ENCODE data around the gene FRMD5.

FRMD5 gene

GRCh38 chr15:43886558-43886957 lies 308.5 kb downstream of the FRMD5 start:
- no peak overlapping the region for H3K4me2 ChIP-seq (ENCODE audit: low read depth, low read length)
- H3K9me2 ChIP-seq (replicated peaks; ENCODE audit: insufficient read depth, low read length), result no peaks in the 10 kb centered on the region
- H2AFZ ChIP-seq (ENCODE audit: low read length), result no peak overlapping the region
- no peaks in the 10 kb centered on the region for H3K36me3 ChIP-seq (replicated peaks; ENCODE audit: insufficient read depth, low read length)
- no peaks in the 10 kb centered on the region for H3K79me2 ChIP-seq (ENCODE audit: low read length)
- no peak overlapping the region for H3K27ac ChIP-seq (ENCODE audit: low read length)
- no peak overlapping the region for H3K9ac ChIP-seq (ENCODE audit: low read length)
- DNase-seq, result no peak
- no peaks in the 10 kb centered on the region for H3F3A ChIP-seq (ENCODE audit: insufficient read depth, low read length)
- no peaks in the 10 kb centered on the region for H3K27me3 ChIP-seq (replicated peaks; ENCODE audit: insufficient read depth, low read length)
- TF ChIP-seq CTCF (IDR thresholded peaks at IDR 0.05; ENCODE audit: low read length), result no peak
- no peak for TF ChIP-seq EZH2phosphoT487 (IDR thresholded peaks at IDR 0.05; ENCODE audit: low read length)
- TF ChIP-seq EZH2 (optimal IDR thresholded peaks at IDR 0.05; ENCODE audit: low read depth, low read length), result no peak
- H3K4me3 ChIP-seq (ENCODE audit: low read length), result no peak overlapping the region
- H3K9me3 ChIP-seq (replicated peaks; ENCODE audit: insufficient read depth, low read length), result no peaks in the 10 kb centered on the region
- H3K4me1 ChIP-seq (ENCODE audit: low read length), result no peaks in the 10 kb centered on the region
- no peaks in the 10 kb centered on the region for H4K20me1 ChIP-seq (ENCODE audit: insufficient read depth, low read length)

GRCh38 chr15:43883571-43883970 lies 311.5 kb downstream of the FRMD5 start:
- H3K4me2 ChIP-seq (ENCODE audit: low read depth, low read length), result no peak overlapping the region
- no peak overlapping the region for H2AFZ ChIP-seq (ENCODE audit: low read length)
- H3K9me3 ChIP-seq (replicated peaks; ENCODE audit: insufficient read depth, low read length), result no peaks in the 10 kb centered on the region
- no peak overlapping the region for H3K27ac ChIP-seq (ENCODE audit: low read length)
- no peak for DNase-seq
- no peaks in the 10 kb centered on the region for H3K27me3 ChIP-seq (replicated peaks; ENCODE audit: insufficient read depth, low read length)
- no peaks in the 10 kb centered on the region for H3K79me2 ChIP-seq (ENCODE audit: low read length)
- no peak overlapping the region for H3K9ac ChIP-seq (ENCODE audit: low read length)
- H3K9me2 ChIP-seq (replicated peaks; ENCODE audit: insufficient read depth, low read length), result no peaks in the 10 kb centered on the region
- H3K36me3 ChIP-seq (replicated peaks; ENCODE audit: insufficient read depth, low read length), result no peaks in the 10 kb centered on the region
- no peak for TF ChIP-seq CTCF (IDR thresholded peaks at IDR 0.05; ENCODE audit: low read length)
- H3F3A ChIP-seq (ENCODE audit: insufficient read depth, low read length), result no peaks in the 10 kb centered on the region
- no peaks in the 10 kb centered on the region for H4K20me1 ChIP-seq (ENCODE audit: insufficient read depth, low read length)
- no peak overlapping the region for H3K4me3 ChIP-seq (ENCODE audit: low read length)
- H3K4me1 ChIP-seq (ENCODE audit: low read length), result no peaks in the 10 kb centered on the region

GRCh38 chr15:43881944-43882343 lies 313.1 kb downstream of the FRMD5 start:
- no peaks in the 10 kb centered on the region for H4K20me1 ChIP-seq (ENCODE audit: insufficient read depth, low read length)
- H3K79me2 ChIP-seq (ENCODE audit: low read length), result no peaks in the 10 kb centered on the region
- no peaks in the 10 kb centered on the region for H3K36me3 ChIP-seq (replicated peaks; ENCODE audit: insufficient read depth, low read length)
- H3K27me3 ChIP-seq (replicated peaks; ENCODE audit: insufficient read depth, low read length), result no peaks in the 10 kb centered on the region
- H3K4me1 ChIP-seq (ENCODE audit: low read length), result no peaks in the 10 kb centered on the region
- H3K9me3 ChIP-seq (replicated peaks; ENCODE audit: insufficient read depth, low read length), result no peaks in the 10 kb centered on the region
- no peaks in the 10 kb centered on the region for H3K9me2 ChIP-seq (replicated peaks; ENCODE audit: insufficient read depth, low read length)
- TF ChIP-seq CTCF (IDR thresholded peaks at IDR 0.05; ENCODE audit: low read length) (peak; percentile 47), EZH2phosphoT487 (IDR thresholded peaks at IDR 0.05; ENCODE audit: low read length) (no peak)
- H3K27ac ChIP-seq (ENCODE audit: low read length), result no peak overlapping the region
- H3K4me3 ChIP-seq (ENCODE audit: low read length), result no peak overlapping the region
- H2AFZ ChIP-seq (ENCODE audit: low read length), result no peak overlapping the region
- no peak overlapping the region for H3K4me2 ChIP-seq (ENCODE audit: low read depth, low read length)
- DNase-seq, result no peak
- no peak overlapping the region for H3K9ac ChIP-seq (ENCODE audit: low read length)
- no peaks in the 10 kb centered on the region for H3F3A ChIP-seq (ENCODE audit: insufficient read depth, low read length)

GRCh38 chr15:43881245-43881644 lies 313.8 kb downstream of the FRMD5 start:
- H3K27ac ChIP-seq (ENCODE audit: low read length), result no peak overlapping the region
- H3K9me2 ChIP-seq (replicated peaks; ENCODE audit: insufficient read depth, low read length), result no peaks in the 10 kb centered on the region
- no peaks in the 10 kb centered on the region for H3K79me2 ChIP-seq (ENCODE audit: low read length)
- H3K9me3 ChIP-seq (replicated peaks; ENCODE audit: insufficient read depth, low read length), result no peaks in the 10 kb centered on the region
- no peak overlapping the region for H3K4me3 ChIP-seq (ENCODE audit: low read length)
- no peaks in the 10 kb centered on the region for H3F3A ChIP-seq (ENCODE audit: insufficient read depth, low read length)
- no peak overlapping the region for H2AFZ ChIP-seq (ENCODE audit: low read length)
- H3K9ac ChIP-seq (ENCODE audit: low read length), result no peak overlapping the region
- H3K27me3 ChIP-seq (replicated peaks; ENCODE audit: insufficient read depth, low read length), result no peaks in the 10 kb centered on the region
- H3K4me2 ChIP-seq (ENCODE audit: low read depth, low read length), result no peak overlapping the region
- TF ChIP-seq CTCF (IDR thresholded peaks at IDR 0.05; ENCODE audit: low read length) (no peak), EZH2phosphoT487 (IDR thresholded peaks at IDR 0.05; ENCODE audit: low read length) (no peak), EZH2 (optimal IDR thresholded peaks at IDR 0.05; ENCODE audit: low read depth, low read length) (no peak)
- H3K4me1 ChIP-seq (ENCODE audit: low read length), result no peaks in the 10 kb centered on the region
- H4K20me1 ChIP-seq (ENCODE audit: insufficient read depth, low read length), result no peaks in the 10 kb centered on the region
- H3K36me3 ChIP-seq (replicated peaks; ENCODE audit: insufficient read depth, low read length), result no peaks in the 10 kb centered on the region
- DNase-seq, result no peak

All from MM.1S (cell line).